NCI-H226 (cell line): ENCODE measurements around the gene SERPINE1.

ENCODE experiments used
- DNase-seq: peaks from one replicate; pipeline ENCODE4 v3.0.0-alpha.2; 2015

The SERPINE1 gene

DNA sequence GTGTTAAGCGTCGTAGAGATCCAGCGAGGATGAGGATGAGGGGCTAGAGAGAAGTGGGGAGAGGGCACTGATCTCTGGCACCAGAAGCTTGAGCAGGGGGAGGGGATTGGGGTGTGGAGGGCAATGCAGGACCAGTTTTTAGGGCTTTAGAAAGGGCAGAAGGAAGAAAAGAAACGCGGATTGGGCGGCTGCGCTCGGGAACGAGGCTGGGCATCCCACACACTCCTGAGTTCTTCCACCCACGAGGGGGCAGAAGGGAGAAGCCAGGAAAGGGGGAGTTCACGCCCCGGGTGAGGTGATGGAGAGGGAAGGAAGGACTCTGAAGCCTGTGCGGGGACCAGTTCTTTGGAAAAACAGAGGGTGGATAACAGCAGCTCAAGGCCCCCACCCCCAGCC, 44.5 kb downstream of the SERPINE1 start:
- DNase-seq: no peak

DNA sequence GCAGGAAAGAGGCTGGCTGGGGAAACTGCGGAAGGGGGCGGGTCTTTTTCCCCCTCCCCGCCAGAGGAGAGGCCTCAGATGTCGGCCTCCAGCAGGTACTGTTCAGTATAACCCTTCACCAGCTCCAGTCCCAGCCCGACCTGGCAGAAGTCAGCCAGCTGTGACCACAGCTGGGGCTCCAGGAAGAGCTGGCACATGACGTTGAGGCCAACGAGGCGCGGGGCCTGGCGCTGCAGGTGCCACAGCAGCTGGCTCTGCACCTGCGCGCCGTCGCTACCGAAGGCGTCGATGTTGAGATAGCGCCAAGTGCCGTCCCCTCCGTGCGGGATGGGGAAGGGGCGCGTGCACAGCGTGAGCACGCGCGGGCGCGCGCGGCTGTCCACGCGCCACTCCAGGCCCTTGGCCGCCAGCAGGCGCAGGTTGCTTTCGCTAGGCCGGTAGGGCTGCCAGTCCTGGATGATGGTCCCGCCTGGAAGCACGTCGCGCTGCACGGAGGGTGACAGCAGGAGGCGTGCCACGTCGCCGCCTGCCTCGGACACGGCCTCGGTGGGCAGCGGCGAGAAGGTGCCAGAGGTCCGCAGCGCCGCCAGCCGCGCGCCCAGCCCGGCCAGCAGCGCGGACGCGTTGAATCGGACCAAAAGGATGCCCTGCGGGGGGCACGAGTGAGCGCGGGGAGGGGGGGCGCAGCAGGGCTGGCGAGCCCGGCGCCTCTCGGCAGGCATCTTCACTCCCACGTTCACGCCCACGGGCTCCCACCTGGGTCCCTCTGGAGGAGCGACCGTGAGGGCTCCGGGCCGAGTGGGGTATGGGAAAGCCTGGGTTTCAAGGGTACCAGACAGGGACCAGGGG, 45.3 kb downstream of the SERPINE1 start:
- no peak for DNase-seq

DNA sequence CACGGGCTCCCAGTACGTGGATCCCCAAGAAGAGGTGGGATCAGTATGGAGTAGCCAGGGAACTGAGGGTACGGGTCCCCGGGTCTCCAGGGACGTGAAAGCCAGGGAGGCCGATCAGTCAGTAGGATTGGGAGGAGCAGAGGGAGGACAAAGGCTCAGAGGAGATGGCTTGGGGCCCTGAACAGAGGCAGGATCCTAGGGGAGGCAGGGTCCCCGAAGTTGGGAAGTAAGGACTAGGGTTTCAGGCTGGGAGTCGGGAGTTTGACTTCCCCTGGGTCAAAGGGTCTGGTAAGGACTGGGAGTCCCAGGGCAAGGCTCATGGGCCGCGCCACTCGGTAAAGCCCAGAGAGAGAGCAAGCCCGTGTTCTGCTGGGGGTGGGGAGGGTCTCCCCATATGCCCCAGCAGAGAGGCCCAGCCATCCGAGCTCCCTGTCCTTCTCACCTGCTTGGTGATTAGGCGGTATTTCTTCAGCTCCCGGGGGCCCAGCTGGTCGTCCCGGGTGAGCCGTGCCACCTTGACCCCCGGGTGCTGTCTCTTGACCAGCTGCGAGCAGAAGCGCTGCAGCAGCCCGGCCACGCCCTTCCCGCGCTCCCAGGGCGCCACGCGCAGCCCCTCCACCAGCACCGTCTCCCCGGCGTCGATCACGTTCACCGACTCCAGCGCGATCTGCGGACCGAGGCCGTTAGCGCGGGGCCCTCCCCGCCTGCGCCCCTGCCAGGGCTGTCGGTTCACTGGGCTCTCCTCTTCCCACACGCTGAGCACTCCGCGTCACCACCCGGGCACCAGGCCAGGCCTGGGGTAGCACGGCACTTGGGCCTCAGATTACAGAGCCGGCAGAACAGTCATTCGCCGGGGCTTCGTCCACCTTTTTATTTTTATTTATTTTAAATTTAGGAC, 46.2 kb downstream of the SERPINE1 start:
- peak; percentile 68 for DNase-seq

DNA sequence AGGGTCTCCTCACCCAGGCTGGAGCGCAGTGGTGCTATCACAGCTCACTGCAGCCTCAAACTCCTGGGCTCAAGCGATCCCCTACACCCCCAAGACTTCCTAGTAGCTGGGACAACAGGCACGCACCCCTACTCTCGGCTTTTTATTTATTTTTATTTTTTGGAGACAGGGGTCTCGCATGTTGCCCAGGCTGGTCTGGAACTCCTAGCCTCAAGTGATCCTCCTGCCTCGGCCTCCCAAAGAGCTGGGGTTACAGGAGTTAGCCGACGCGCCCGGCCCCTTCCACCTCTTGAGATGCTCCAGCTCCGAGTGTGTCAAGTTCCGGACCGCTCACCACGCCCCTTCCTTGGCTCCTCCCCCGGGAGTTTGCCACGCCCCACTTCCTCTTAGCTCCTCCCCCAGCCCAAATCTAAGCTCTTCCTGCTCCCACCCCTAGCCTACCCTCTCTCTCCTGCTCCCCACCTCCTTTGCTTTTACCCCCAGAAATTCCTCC, 46.9 kb downstream of the SERPINE1 start:
- DNase-seq: peak; percentile 53

DNA sequence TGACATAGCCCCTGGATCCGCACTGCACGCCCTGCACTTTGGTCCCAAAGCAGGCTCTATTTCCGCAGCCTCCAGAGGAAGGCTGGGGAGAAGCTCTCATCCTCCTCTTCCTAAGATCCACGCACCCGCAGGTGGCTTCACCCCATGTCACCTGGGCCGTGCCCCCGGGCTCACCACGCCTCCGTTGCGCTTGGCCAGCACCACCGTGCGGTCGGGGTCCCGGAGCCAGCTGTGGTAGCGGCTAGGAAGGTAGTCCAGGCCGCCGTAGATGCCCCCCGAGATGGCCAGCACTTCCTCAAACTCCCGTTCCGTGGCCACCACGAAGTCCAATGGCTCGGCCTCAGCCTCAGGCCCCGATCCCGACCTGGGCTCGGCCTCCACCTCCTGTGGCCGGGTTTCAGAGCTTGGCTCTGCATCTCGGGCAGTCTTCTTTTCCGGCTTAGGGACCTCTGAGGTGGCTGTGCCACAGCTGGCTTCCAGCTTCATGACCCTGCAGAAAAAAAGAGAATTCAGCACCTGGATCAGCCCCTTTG, 47.5 kb downstream of the SERPINE1 start:
- DNase-seq: no peak

DNA sequence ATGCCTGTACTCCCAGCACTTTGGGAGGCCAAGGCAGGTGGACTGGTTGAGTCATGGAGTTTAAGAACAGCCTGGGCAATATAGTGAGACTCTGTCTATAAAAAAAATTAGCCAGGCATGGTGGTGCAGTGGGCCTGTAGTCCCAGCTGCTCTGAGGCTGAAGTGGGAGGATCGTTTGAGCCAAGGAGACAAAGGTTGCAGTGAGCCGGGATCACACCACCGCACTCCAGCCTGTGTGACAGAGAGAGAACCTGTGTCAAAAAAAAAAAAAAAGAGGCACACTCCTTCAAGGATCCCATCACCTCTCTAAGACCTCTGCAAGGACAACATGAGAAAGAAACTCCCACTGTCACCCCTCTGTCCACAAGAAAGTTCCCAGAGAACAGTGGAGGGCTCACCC, 48.8 kb downstream of the SERPINE1 start:
- DNase-seq: no peak

DNA sequence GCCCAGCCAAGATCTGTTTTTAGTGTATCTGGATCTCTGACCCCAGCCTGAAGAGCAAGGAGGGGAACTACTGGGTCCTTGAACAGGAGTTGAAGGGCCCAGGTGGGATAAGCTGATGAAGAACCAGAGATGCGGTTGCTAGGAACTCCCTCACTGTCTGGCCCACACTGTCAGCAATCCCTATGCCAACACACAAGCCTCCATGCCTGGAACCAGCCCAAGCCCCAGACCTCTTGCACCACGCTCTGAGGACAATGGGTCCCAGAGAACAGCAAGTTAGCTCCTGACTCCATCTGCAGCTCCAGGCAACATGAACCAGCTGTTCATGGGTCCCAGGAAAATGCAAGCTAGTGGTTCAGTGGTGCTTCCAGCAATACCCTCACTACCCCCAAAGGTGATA, 50.7 kb downstream of the SERPINE1 start:
- no peak for DNase-seq

DNA sequence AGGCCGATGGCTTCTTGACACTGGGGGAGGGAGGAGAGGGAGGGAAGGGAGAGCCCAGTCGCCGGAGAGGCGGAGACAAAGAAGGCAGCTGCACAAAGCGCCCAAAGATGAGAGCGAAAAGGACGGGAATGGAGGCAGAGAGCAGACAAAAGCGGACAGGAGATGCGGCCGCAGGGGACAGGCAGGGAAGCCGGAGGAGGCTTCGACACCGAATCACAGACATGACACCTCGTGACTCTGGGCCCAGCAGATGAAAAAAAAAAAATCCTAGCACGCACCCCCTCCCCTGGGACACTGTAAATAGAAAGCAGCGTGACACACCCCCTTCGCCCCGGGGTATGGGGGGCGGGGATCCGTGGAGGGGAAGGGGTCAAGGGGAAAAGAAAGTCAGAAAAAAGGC, 52.2 kb downstream of the SERPINE1 start:
- no peak for DNase-seq

DNA sequence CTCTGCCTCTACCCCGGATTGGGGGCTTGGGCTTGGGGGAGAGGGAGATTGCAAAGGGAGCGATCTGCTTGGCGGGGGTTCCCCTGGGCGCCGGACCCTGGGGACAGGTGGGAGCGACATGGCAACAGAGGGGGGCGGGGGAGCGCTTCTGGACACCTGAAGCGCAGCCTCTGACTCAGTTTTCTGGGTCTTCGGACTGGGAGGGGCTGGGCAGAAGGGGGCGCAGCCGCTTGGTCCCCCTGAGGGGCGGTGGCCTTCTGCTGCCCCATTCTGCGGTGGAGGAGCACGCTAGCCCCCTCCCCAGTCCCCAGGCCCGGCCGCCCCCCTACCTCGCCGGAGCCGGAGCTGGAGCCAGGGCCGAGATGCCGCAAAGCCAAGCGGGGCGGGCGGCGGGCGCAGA, 52.8 kb downstream of the SERPINE1 start:
- DNase-seq: no peak

DNA sequence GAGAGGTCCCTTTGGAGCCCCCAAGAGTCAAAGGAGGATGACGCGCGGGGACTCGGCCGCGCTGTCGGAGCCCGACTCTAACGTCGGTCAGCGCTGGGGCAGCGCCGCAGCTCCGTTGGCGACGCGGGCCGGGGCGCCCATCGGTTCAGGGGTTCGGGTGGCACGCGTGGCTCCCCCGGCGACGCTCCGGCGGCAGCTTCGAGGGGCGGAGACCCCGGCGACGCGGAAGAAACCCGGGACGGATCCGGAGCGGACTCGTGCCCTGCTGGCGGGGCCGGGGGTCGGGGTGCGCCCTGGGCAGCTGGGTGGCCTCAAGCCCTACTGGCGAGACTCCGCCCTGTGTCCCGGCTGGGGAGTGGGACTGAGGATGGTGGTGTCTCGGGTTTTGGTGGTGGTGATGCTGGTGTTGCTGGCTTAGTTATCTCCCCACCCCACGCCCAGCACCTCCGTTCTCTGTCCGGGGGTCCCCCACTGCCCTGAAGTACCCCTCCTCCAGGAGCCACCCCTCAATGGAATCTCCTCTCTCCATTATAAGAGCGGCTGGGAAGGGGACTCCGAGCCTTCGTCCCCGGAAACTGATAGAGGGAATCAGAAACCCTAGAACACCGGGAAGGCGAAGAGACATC, 53.3 kb downstream of the SERPINE1 start, which contains the start of gene NAT16:
Gene NAT16, minus strand, starts transcription at position 164 of the 626 bp plus-strand sequence. CDS start 5,486 bp downstream, outside the sequence.
- no peak for DNase-seq

DNA sequence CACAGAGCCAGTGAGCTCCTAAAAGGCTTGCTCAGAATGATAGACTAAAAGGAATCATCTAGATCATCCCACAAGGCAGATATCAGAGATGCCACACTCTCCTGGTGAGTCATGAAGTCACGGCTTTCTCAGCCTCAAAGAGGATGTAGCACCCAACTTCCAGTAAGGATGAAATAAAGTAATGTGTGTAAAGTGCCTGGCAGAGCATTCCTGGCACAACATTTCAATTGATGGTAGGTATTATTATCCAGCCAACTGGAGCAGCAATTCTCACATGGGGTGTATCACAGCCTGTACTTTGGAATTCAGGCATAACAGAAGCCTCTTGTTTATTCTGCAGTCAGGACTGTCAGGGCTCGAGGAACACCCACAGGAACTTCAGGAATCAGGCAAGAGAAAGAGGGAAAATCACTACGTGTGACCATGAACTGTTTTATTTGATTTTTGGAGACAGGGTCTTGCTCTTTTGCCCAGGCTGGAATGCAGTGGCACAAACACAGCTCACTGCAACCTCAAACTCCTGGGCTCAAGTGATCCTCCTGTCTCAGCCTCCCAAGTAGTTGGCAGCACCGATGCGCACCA, 58.4 kb downstream of the SERPINE1 start:
- DNase-seq: peak; percentile 77

DNA sequence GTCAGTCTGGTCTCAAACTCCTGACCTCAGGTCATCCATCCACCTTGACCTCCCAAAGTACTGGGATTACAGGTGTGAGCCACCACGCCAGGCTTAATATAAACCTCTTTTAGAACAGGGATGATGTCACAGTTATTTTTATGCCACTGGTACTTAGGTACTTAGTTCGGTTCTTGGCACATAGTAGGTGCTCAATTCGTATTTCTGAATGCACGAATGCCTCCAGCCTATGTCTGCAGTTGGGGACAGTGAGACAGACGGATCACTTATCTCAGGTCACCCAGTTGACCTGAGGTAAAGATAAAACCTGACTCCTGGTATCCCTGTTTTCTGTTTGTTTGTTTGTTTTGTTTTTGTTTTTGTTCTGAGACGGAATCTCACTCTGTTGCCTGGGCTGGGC, 59.3 kb downstream of the SERPINE1 start:
- no peak for DNase-seq

DNA sequence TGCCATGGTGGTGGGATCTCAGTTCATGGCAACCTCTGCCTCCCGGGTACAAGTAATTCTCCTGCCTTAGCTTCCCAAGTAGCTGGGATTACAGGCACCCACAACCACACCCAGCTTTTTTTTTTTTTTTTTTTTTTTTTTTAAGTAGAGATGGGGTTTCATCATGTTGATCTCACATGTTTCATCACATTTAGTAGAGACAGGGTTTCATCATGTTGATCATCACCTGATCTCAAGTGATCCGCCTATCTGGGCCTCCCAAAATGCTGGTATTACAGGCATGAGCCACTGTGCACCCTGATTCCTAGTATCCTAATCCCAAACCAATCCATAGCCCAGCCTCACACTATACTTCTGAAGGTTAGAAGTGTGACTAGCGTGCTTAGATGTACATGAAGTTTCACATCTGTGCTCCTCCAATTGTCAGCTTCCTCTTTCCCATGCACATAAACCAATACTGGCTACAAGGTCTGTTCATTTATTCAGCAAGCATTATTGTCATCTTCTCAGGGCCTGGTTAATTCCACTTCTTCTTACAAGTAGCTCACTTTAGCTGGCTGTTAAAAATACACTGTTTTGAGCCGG, 60.0 kb downstream of the SERPINE1 start:
- DNase-seq: no peak
